Pancreas (tissue), 10 donors: ENCODE results near the gene AP5Z1. TPM values are rescaled to one million over a fixed set of nuclear protein-coding genes. Genes with fewer than 3 reads are reported as not detected.

Experiments used
- ATAC-seq, 4 donors: fragments of 200-7000 bp; cut with Tn5 transposase; one replicate each; pipeline versions ENCODE4 v1.8.0 to v1.9.1; 2020; ENCODE audit warnings: mild to moderate bottlenecking in 4 of 4, moderate library complexity in 4 of 4
- DNase-seq, 6 donors: peaks; one replicate each; pipeline ENCODE4 v3.0.0-alpha.2; 2020
- FAIRE-seq: peaks from 2 replicates; lab custom pipeline; 2012; peaks lifted over from hg19 to GRCh38; lab: Jason Lieb, UNC
- H3K27ac ChIP-seq, 4 donors: fragments of 200-600 bp; sonication (generic); 1 replicate in 3 of 4; 2 replicates in 1 of 4; pipeline versions ENCODE4 v1.5.0 to v1.8.0; 2020
- H3K27me3 ChIP-seq, 4 donors: fragments of 200-600 bp; one replicate each; pipeline ENCODE4 v1.8.0; 2021
- H3K36me3 ChIP-seq, 3 donors: fragments of 200-600 bp; sonication (generic) in 1 of 3; one replicate each; pipeline versions ENCODE4 v1.5.0 to v1.8.0; 2020 to 2021
- H3K4me1 ChIP-seq, 3 donors: fragments of 200-600 bp; one replicate each; pipeline ENCODE4 v1.8.0; 2021
- H3K4me3 ChIP-seq, 4 donors: fragments of 200-600 bp; sonication (generic) in 2 of 4; one replicate each; pipeline versions ENCODE4 v1.5.0 to v1.8.0; 2020 to 2021
- H3K9me3 ChIP-seq, 4 donors: fragments of 200-600 bp; one replicate each; pipeline ENCODE4 v1.8.0; 2021
- CTCF ChIP-seq, 4 donors: fragments of 200-600 bp; sonication (generic) in 3 of 4; IDR thresholded peaks; one replicate each; pipeline versions ENCODE4 v1.5.0 to v1.8.0; 2021; ENCODE audit warnings: antibody characterized with exemption in 4 of 4
- WGBS, 2 donors: extraction: QIAGEN DNeasy Blood & Tissue Kit; methylation state at CpG; one replicate each; pipeline ENCODE4 v1.1.7; 2013; 5-methylcytosine and 5-hydroxymethylcytosine counted together
- intact Hi-C, 3 donors: fragments of 100-400 bp; cut with DNase I; formaldehyde crosslinking; loops; one replicate each; pipeline versions ENCODE4 v1.11.1 to v1.14.2; 2022
- polyA plus RNA-seq, 2 donors: library from polyadenylated mRNA; stranded (reverse); fragments of 200-250 nt; gene quantifications; one replicate each; pipeline ENCODE4 v1.2.3, GENCODE V29; 2013
- total RNA-seq, 6 donors: library from RNA; stranded (reverse); fragmentation: NEBNext Ultra II Directional in 4 of 6; extraction: Animal tissue kit (Norgen Biotek cat#: 25700) in 4 of 6; gene quantifications; one replicate each; pipeline versions ENCODE4 v1.2.1 to v1.2.4, GENCODE V29; 2021 to 2023
- donor health status: healthy with polysubstance abuse.
- donor health status: DM: no; HTN: no; CAD: no; lungs with moderate emphysema.
- donor health status: DM: no; HTN: no; CAD: no.
- donor health status: control.
- donor health status: control.
- donor health status: Bipolar disorder and iron deficiency.
- donor health status: DM: yes; HTN: yes; CAD: no.
- donor health status: DM: no; HTN: no; CAD: no.
- donor health status: DM: no; HTN: no; CAD: no.
- donor health status: DM: yes; HTN: yes; CAD: no.

The AP5Z1 gene
- total and polyA plus RNA-seq, 8 donors, result 12.8 to 81.2 (median 18.3) TPM

GRCh38 chr7:4753598-4754432, 21.6 kb upstream of the AP5Z1 start:
- FAIRE-seq, result no peak
- peaks cover 0 to 41% (median 6%) of the 10 kb centered on the region in 3 donors for H3K36me3 ChIP-seq
- no peaks in the 10 kb centered on the region for H3K27me3 ChIP-seq
- peak; percentile 61 to 98 (median 81) for DNase-seq
- H3K4me3 ChIP-seq, result no peak overlapping the region
- H3K9me3 ChIP-seq, result no peaks in the 10 kb centered on the region
- peaks cover 0 to 7% (median 3%) of the 10 kb centered on the region in 3 donors for H3K4me1 ChIP-seq
- no peak overlapping the region for H3K27ac ChIP-seq
- 52 to 53% methylated on average over 31 of the region's 31 CpGs for WGBS, 2 donors
- peak; percentile 72 to 90 (median 88) for ATAC-seq
- TF ChIP-seq CTCF (IDR thresholded peaks at IDR 0.05), result peak; percentile 75 to 86 (median 78)
- intact Hi-C loops, result loop anchor here in 1 of 3 donors (10.0 kb wide), 1 partner anchor 149 kb away; no protein-coding TSS in a partner anchor

- Histone ChIP-seq H3K4me3 (no peak overlapping the region), H3K9me3 (no peaks in the 10 kb centered on the region), H3K27ac (no peak overlapping the region), H3K27me3 (no peaks in the 10 kb centered on the region), H3K36me3 (peaks cover 5 to 48% (median 6%) of the 10 kb centered on the region in 3 donors), H3K4me1 (peaks cover 0 to 7% (median 3%) of the 10 kb centered on the region in 3 donors)
- WGBS, 2 donors, result 92% methylated on average over 36 of the region's 36 CpGs
- no peak for TF ChIP-seq CTCF (IDR thresholded peaks at IDR 0.05)
- FAIRE-seq, result no peak
- ATAC-seq, result no peak
- DNase-seq, result peak in 1 of 6 donors; percentile 71
- intact Hi-C loops, result loop anchor here in 1 of 3 donors (10.0 kb wide), 1 partner anchor 150 kb away; no protein-coding TSS in a partner anchor
Observed at GRCh38 chr7:4754433-4755010, 20.9 kb upstream of the AP5Z1 start.

- 92 to 95% methylated on average over 24 of the region's 24 CpGs for WGBS, 2 donors
- H3K9me3 ChIP-seq, result no peaks in the 10 kb centered on the region
- H3K27ac ChIP-seq, result no peak overlapping the region
- FAIRE-seq (no peak), DNase-seq (peak in 1 of 6 donors; percentile 52), ATAC-seq (no peak)
- intact Hi-C loops, result loop anchor here in 1 of 3 donors (10.0 kb wide), 1 partner anchor 150 kb away; no protein-coding TSS in a partner anchor
- H3K36me3 ChIP-seq, result peaks cover 5 to 53% (median 11%) of the 10 kb centered on the region in 3 donors
- peaks cover 0 to 7% (median 3%) of the 10 kb centered on the region in 3 donors for H3K4me1 ChIP-seq
- TF ChIP-seq CTCF (IDR thresholded peaks at IDR 0.05), result no peak
- H3K4me3 ChIP-seq, result no peak overlapping the region
- H3K27me3 ChIP-seq, result no peaks in the 10 kb centered on the region
Observed at GRCh38 chr7:4755045-4755444, 20.4 kb upstream of the AP5Z1 start.

- Histone ChIP-seq H3K9me3 (no peaks in the 10 kb centered on the region), H3K36me3 (peaks cover 8 to 74% (median 28%) of the 10 kb centered on the region in 3 donors), H3K4me3 (no peak overlapping the region), H3K27ac (no peak overlapping the region), H3K4me1 (no peaks in the 10 kb centered on the region), H3K27me3 (no peaks in the 10 kb centered on the region)
- intact Hi-C loops, result loop anchor here in 1 of 3 donors (10.0 kb wide), 1 partner anchor 153 kb away; no protein-coding TSS in a partner anchor
- FAIRE-seq (no peak), ATAC-seq (no peak), DNase-seq (peak in 1 of 6 donors; percentile 44)
- TF ChIP-seq CTCF (IDR thresholded peaks at IDR 0.05), result no peak
- 91 to 94% methylated on average over 19 of the region's 19 CpGs for WGBS, 2 donors
Observed at GRCh38 chr7:4758111-4758510, 17.3 kb upstream of the AP5Z1 start.
